Measurements from ENCODE around the gene LAMA2.

DNA sequence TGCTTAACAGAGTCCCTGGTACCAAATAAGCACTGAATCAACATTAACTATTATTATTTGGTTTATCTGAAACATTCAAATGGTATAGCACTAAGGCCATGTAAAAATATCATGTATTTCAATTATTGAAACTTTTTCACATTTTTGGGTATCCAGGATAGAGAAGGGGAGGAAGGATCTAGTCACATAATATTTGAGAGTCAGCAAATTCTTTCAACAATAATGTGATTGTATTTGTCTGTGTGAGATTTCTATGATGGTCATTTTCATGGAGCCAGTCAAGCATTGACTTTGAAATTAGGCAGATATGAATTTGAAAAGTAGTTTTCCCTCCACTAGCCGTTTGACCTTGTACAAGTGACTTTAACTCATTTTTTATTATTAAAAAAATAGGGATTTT is 67.9 kb downstream of the LAMA2 start:
- TF ChIP-seq, protein P1, sequence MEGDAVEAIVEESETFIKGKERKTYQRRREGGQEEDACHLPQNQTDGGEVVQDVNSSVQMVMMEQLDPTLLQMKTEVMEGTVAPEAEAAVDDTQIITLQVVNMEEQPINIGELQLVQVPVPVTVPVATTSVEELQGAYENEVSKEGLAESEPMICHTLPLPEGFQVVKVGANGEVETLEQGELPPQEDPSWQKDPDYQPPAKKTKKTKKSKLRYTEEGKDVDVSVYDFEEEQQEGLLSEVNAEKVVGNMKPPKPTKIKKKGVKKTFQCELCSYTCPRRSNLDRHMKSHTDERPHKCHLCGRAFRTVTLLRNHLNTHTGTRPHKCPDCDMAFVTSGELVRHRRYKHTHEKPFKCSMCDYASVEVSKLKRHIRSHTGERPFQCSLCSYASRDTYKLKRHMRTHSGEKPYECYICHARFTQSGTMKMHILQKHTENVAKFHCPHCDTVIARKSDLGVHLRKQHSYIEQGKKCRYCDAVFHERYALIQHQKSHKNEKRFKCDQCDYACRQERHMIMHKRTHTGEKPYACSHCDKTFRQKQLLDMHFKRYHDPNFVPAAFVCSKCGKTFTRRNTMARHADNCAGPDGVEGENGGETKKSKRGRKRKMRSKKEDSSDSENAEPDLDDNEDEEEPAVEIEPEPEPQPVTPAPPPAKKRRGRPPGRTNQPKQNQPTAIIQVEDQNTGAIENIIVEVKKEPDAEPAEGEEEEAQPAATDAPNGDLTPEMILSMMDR (IDR thresholded peaks at IDR 0.05; ENCODE audit: low read depth, low read length) = no peak
- TF ChIP-seq EZH2phosphoT487 (IDR thresholded peaks at IDR 0.05; ENCODE audit: low read depth) = no peak
